Subcutaneous abdominal adipose tissue (tissue), 5 donors: ENCODE measurements around the gene REV1.
"Not testable (repeated sequence)": the region's sequence is repeated elsewhere in the genome, so short reads cannot be mapped to it uniquely, and the experiment has no call there.

Source experiments
- H3K27ac ChIP-seq: one replicate; pipeline ENCODE4 v1.7.0; 2013; ENCODE audit warnings: low read depth, mild to moderate bottlenecking, inconsistent platforms, low read length, moderate library complexity
- H3K27me3 ChIP-seq, 5 donors: one replicate each; pipeline ENCODE4 v1.7.0; 2013; ENCODE audit warnings: low read length in 5 of 5, inconsistent platforms in 1 of 5; ENCODE audit not compliant: control insufficient read depth in 5 of 5, insufficient read depth in 4 of 5
- H3K36me3 ChIP-seq, 5 donors: one replicate each; pipeline ENCODE4 v1.7.0; 2013; ENCODE audit warnings: low read length in 5 of 5; ENCODE audit not compliant: control insufficient read depth in 5 of 5, insufficient read depth in 5 of 5
- H3K4me1 ChIP-seq, 5 donors: one replicate each; pipeline ENCODE4 v1.7.0; 2013; ENCODE audit warnings: low read length in 5 of 5, mild to moderate bottlenecking in 3 of 5, moderate library complexity in 1 of 5; ENCODE audit not compliant: control insufficient read depth in 5 of 5, insufficient read depth in 5 of 5
- H3K4me3 ChIP-seq, 5 donors: one replicate each; pipeline ENCODE4 v1.7.0; 2013; ENCODE audit warnings: low read length in 5 of 5, low read depth in 1 of 5
- H3K9ac ChIP-seq, 5 donors: one replicate each; pipeline ENCODE4 v1.7.0; 2013; ENCODE audit warnings: low read length in 5 of 5, mild to moderate bottlenecking in 4 of 5, moderate library complexity in 3 of 5
- H3K9me3 ChIP-seq, 5 donors: one replicate each; pipeline ENCODE4 v1.7.0; 2013; ENCODE audit warnings: low read length in 5 of 5; ENCODE audit not compliant: control insufficient read depth in 5 of 5
- donor health status: healthy.
- donor health status: healthy.
- donor health status: healthy.
- donor health status: healthy.
- donor health status: healthy.

Gene REV1

DNA sequence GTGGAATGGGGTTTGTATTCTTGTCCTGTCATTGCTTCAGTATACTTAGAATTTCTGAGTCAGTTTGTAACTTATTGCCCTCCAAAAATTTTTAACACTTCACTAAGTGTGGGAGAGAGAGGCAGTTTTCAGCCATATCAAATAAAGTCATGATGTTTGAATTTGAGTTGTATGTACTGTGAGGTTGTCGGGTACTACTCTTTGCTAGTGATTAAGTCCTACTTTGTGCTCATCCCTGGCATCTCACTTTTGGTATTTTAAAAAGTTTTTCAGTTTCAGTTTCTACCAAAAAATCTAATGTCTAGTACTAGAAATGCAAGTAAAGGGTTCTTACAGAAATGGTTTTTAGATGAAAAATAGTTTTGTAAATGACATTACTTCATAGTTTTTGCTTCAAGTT lies 111.9 kb downstream of the REV1 start:
- H3K36me3 ChIP-seq = peaks cover 43 to 69% (median 64%) of the 10 kb centered on the region in 5 donors
- H3K27me3 ChIP-seq = no peaks in the 10 kb centered on the region
- H3K9me3 ChIP-seq = peaks cover 0 to 4% (median 0%) of the 10 kb centered on the region in 5 donors
- H3K4me1 ChIP-seq = no peaks in the 10 kb centered on the region
- H3K4me3 ChIP-seq = no peak overlapping the region
- H3K27ac ChIP-seq = no peak overlapping the region
- no peak overlapping the region for H3K9ac ChIP-seq

- Histone ChIP-seq H3K27ac (no peak overlapping the region), H3K27me3 (no peaks in the 10 kb centered on the region), H3K9ac (no peak overlapping the region), H3K4me3 (no peak overlapping the region), H3K9me3 (peaks cover 0 to 4% (median 0%) of the 10 kb centered on the region in 5 donors), H3K4me1 (no peaks in the 10 kb centered on the region), H3K36me3 (peaks cover 49 to 64% (median 61%) of the 10 kb centered on the region in 5 donors)
Measured at GRCh38 chr2:99376254-99376864, 113.5 kb downstream of the REV1 start.

DNA sequence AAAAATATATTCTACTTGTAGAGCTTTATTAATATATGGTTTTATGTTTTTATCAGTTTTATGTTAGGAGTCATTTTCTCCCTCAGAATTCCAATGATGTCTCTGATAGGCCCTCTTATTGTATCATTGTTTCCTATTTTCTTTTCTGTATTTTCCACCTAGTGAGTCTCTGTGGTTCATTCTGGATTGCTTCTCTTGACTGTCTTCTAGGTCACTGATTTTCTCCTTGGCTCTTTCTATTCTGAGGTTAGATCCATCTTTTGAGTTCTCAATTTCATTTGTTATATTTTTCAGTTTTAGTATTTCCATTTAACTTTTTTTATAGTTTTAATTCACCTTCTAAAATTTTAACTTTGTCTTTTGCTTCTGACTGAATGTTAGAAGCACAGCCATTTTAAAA lies 115.1 kb downstream of the REV1 start:
- Histone ChIP-seq H3K4me1 (no peaks in the 10 kb centered on the region), H3K27ac (no peak overlapping the region)

GRCh38 chr2:99373144-99373543 lies 116.7 kb downstream of the REV1 start:
- Histone ChIP-seq H3K27ac (no peak overlapping the region), H3K36me3 (peaks cover 47 to 67% (median 60%) of the 10 kb centered on the region in 5 donors), H3K9me3 (peaks cover 0 to 4% (median 0%) of the 10 kb centered on the region in 5 donors), H3K4me1 (no peaks in the 10 kb centered on the region), H3K27me3 (no peaks in the 10 kb centered on the region), H3K9ac (no peak overlapping the region), H3K4me3 (no peak overlapping the region)

More for the DNA sequence above, 115.1 kb downstream of the REV1 start:
- no peak overlapping the region for H3K9ac ChIP-seq
- peaks cover 0 to 4% (median 0%) of the 10 kb centered on the region in 5 donors for H3K9me3 ChIP-seq
- H3K27me3 ChIP-seq = no peaks in the 10 kb centered on the region
- peaks cover 48 to 62% (median 56%) of the 10 kb centered on the region in 5 donors for H3K36me3 ChIP-seq
- H3K4me3 ChIP-seq = no peak overlapping the region

- H3K27ac ChIP-seq, H3K9me3 ChIP-seq: not testable (repeated sequence)
- peaks cover 59 to 75% (median 68%) of the 10 kb centered on the region in 5 donors for H3K36me3 ChIP-seq
Measured at GRCh38 chr2:99368854-99369253, 121.0 kb downstream of the REV1 start.

DNA sequence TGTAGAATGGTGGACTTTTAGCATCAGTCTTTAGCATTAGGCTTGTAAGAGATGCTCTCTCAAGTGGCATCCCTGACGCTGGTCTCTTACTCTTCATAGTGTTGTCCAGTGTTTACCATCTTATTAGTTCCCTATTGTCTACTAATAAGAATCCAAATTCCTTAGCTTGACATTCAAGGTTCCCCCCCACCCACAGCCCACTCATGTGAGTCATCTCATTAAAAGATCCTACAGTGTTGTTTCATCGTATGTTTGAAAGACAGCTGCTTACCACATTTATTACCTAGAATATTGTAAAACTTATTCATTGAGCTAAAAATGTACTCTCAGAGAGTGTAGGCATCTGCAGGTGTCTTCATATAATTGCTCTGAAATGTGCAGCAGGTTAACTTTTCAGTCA lies 124.2 kb downstream of the REV1 start:
- Histone ChIP-seq H3K4me1 (no peaks in the 10 kb centered on the region), H3K27me3 (no peaks in the 10 kb centered on the region), H3K36me3 (peaks cover 47 to 75% (median 67%) of the 10 kb centered on the region in 5 donors), H3K9me3 (no peaks in the 10 kb centered on the region), H3K27ac (no peak overlapping the region), H3K9ac (no peak overlapping the region), H3K4me3 (no peak overlapping the region)

More at GRCh38 chr2:99368854-99369253, 121.0 kb downstream of the REV1 start:
- not testable (repeated sequence) for H3K4me3 ChIP-seq, H3K9ac ChIP-seq, H3K4me1 ChIP-seq, H3K27me3 ChIP-seq

DNA sequence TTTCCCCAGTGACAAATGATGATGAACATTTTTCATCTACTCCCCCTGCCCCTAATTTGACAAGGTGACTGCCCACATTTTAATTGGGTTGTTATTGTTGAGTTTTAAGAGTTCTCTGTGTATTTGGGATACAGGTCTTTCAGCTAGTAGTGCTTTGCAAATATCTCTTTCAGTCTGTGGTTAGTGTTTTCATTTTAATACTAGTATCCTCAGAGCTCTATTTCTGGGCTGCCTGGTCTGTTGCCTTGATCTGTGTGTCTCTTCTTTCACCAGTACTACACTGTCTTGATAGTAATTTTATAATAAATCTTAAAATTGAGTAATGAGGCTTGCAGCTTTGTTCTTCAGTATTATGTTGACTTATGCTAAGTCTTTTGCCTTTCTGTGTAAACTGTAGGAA lies 133.0 kb downstream of the REV1 start:
- Histone ChIP-seq H3K27me3 (no peaks in the 10 kb centered on the region), H3K4me1 (no peaks in the 10 kb centered on the region), H3K9me3 (no peaks in the 10 kb centered on the region), H3K4me3 (no peak overlapping the region), H3K27ac (no peak overlapping the region), H3K36me3 (peaks cover 0 to 9% (median 0%) of the 10 kb centered on the region in 5 donors), H3K9ac (no peak overlapping the region)

DNA sequence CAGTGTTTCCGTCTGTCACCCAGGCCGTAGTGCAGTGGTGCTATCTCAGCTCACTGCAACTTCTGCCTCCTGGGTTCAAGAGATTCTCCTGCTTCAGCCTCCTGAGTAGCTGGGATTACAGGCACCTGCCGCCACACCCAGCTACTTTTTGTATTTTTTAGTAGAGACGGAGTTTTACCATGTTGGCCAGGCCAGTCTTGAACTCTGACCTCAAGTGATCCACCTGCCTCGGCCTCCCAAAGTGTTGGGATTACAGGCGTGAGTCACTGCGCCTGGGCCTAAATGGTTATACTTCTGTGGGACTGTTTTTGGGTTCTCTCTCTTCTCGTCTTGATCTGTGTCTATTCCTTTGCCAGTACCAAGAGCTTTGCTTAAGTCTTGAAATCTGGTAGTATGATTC lies 135.0 kb downstream of the REV1 start:
- not testable (repeated sequence) for H3K4me3 ChIP-seq, H3K9me3 ChIP-seq, H3K4me1 ChIP-seq, H3K36me3 ChIP-seq, H3K27ac ChIP-seq, H3K9ac ChIP-seq, H3K27me3 ChIP-seq

GRCh38 chr2:99354070-99354469 lies 135.7 kb downstream of the REV1 start:
- Histone ChIP-seq H3K36me3 (no peaks in the 10 kb centered on the region), H3K27me3 (no peaks in the 10 kb centered on the region), H3K4me3 (no peak overlapping the region), H3K4me1 (no peaks in the 10 kb centered on the region), H3K9ac (no peak overlapping the region), H3K27ac (no peak overlapping the region), H3K9me3 (no peaks in the 10 kb centered on the region)
